Spleen (tissue), 7 donors: Measurements from ENCODE around the gene EPHA5.

ENCODE experiments used
- POLR2A ChIP-seq, 3 donors: fragments of 450-650 bp; IDR thresholded peaks; one replicate each; pipeline ENCODE4 v1.5.1; 2017; ENCODE audit warnings: antibody characterized with exemption in 3 of 3, mild to moderate bottlenecking in 1 of 3
- POLR2AphosphoS5 ChIP-seq, 3 donors: sonication (generic); formaldehyde crosslinking; IDR thresholded peaks; one replicate each; pipeline ENCODE4 v1.5.1; 2017; ENCODE audit warnings: antibody characterized with exemption in 3 of 3
- TF ChIP-seq, protein P1 (sequence below), 11 experiments: fragments of 200-600 bp in 7 of 11; fragments of 450-650 bp in 4 of 11; sonication (generic) in 4 of 11; IDR thresholded peaks in 8 of 11; conservative IDR thresholded peaks in 3 of 11; 1 replicate in 7 of 11; 2 replicates in 4 of 11; pipeline versions ENCODE4 v1.4.0 to v1.8.0; 2016 to 2021; ENCODE audit warnings: antibody characterized with exemption in 11 of 11, inconsistent platforms in 4 of 11, mild to moderate bottlenecking in 1 of 11
- donor health status: DM: no; HTN: no; CAD: no; lungs with moderate emphysema.
- donor health status: DM: no; HTN: no; CAD: no.
- donor health status: DM: no; HTN: no; CAD: no.

GRCh38 chr4:65343342-65343741 is 326.9 kb downstream of the EPHA5 start:
- TF ChIP-seq POLR2A (IDR thresholded peaks at IDR 0.05) (no peak), POLR2AphosphoS5 (IDR thresholded peaks at IDR 0.05) (no peak)
- TF ChIP-seq, protein P1, sequence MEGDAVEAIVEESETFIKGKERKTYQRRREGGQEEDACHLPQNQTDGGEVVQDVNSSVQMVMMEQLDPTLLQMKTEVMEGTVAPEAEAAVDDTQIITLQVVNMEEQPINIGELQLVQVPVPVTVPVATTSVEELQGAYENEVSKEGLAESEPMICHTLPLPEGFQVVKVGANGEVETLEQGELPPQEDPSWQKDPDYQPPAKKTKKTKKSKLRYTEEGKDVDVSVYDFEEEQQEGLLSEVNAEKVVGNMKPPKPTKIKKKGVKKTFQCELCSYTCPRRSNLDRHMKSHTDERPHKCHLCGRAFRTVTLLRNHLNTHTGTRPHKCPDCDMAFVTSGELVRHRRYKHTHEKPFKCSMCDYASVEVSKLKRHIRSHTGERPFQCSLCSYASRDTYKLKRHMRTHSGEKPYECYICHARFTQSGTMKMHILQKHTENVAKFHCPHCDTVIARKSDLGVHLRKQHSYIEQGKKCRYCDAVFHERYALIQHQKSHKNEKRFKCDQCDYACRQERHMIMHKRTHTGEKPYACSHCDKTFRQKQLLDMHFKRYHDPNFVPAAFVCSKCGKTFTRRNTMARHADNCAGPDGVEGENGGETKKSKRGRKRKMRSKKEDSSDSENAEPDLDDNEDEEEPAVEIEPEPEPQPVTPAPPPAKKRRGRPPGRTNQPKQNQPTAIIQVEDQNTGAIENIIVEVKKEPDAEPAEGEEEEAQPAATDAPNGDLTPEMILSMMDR (IDR thresholded peaks at IDR 0.05 in 8 of 11, conservative IDR thresholded peaks at IDR 0.05 in 3 of 11) = no peak
